Epithelial cell of esophagus (primary cell): ENCODE results near the gene TIMM8A.
A peak's percentile ranks its signal among the peaks of the same experiment; 100 is the strongest.

Experiments used
- DNase-seq: peaks from one replicate; pipeline ENCODE4 v3.0.0; 2010; ENCODE audit warnings: low read depth
- H3K4me3 ChIP-seq: 2 replicates; pipeline ENCODE4 v1.5.1; 2011; ENCODE audit warnings: mild to moderate bottlenecking, low read length, control low read depth
- TF ChIP-seq, protein P1 (sequence below): IDR thresholded peaks from 2 replicates; pipeline ENCODE4 v1.5.1; 2011; ENCODE audit warnings: low read depth, mild to moderate bottlenecking, low read length, control low read depth, inconsistent platforms; ENCODE audit not compliant: insufficient read depth; ENCODE audit errors: missing control alignments

TIMM8A gene

GRCh38 chrX:101390664-101391525, 42.4 kb upstream of the TIMM8A start, which contains the start of gene RPL36A:
Gene RPL36A (plus strand): TSS chrX:101391011. CDS start chrX:101391044, 33 bp downstream.
- TF ChIP-seq, protein P1, sequence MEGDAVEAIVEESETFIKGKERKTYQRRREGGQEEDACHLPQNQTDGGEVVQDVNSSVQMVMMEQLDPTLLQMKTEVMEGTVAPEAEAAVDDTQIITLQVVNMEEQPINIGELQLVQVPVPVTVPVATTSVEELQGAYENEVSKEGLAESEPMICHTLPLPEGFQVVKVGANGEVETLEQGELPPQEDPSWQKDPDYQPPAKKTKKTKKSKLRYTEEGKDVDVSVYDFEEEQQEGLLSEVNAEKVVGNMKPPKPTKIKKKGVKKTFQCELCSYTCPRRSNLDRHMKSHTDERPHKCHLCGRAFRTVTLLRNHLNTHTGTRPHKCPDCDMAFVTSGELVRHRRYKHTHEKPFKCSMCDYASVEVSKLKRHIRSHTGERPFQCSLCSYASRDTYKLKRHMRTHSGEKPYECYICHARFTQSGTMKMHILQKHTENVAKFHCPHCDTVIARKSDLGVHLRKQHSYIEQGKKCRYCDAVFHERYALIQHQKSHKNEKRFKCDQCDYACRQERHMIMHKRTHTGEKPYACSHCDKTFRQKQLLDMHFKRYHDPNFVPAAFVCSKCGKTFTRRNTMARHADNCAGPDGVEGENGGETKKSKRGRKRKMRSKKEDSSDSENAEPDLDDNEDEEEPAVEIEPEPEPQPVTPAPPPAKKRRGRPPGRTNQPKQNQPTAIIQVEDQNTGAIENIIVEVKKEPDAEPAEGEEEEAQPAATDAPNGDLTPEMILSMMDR = peak; percentile 67
- peak; percentile 88 for DNase-seq
- peak within 1 kb of the TSS; percentile 77 for H3K4me3 ChIP-seq

DNA sequence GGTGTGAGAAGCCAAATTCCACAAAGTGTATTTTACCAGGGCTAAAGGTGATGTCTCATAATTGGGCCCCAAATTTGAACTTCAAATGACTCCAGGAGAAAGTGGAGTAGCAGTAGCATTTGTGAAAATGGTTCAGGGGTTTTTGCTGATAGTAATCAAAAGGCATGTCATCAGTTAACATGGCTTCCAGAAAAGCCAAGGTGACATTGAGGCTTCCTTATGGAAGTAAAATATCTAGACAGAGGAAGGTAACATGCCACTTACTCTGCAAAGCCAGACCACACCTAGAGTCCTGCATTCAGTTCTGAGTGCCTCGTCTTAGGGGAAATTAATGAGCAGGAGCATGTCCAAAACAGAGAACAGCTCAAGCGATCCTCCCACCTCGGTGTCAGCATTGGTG, 40.1 kb upstream of the TIMM8A start:
- no peak overlapping the region for H3K4me3 ChIP-seq
- TF ChIP-seq, protein P1 = no peak
- DNase-seq = no peak

- no peak overlapping the region for H3K4me3 ChIP-seq
- DNase-seq = no peak
- TF ChIP-seq, protein P1 = no peak
Observed at GRCh38 chrX:101386542-101386885, 38.0 kb upstream of the TIMM8A start.

GRCh38 chrX:101385795-101386541, 37.4 kb upstream of the TIMM8A start, which contains the start of gene BTK:
Gene BTK (minus strand): TSS chrX:101386191. CDS start chrX:101375284, 10,907 bp downstream.
- TF ChIP-seq, protein P1 = no peak
- no peak within 1 kb of the TSS for H3K4me3 ChIP-seq
- DNase-seq = no peak

DNA sequence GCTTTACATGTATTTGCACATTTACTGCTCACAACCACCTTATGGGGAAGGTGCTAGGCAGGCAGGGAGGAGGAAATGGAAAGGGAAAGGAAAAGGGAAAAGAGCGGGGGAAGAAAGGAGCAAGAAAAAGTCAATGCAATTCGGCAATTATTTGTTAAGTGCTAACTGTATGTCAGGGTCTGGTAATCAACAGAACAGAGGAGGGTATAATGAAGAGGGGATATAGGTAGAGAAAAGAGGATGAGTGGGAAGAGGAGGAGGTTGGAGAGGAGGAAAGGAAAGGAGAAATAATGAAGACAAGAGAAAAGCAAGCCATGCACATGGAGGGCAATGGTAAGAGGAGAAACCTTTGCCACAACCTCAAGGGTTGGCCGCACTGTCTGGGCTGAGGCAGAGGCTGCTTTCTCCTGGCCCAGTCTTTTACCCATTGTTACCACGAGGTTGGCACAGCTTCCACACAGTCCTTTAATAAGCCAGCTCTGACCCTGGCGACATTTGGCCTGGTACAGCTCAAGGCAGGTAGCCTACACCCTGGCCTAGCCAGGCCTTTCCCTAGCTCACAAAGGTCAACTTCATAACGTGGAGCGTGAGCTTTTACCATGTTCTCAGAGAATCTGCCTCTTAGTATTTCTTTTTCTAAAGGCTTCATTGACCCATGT, 36.6 kb upstream of the TIMM8A start:
- no peak overlapping the region for H3K4me3 ChIP-seq
- TF ChIP-seq, protein P1 = no peak
- no peak for DNase-seq

- DNase-seq = no peak
- H3K4me3 ChIP-seq = no peak overlapping the region
Observed at GRCh38 chrX:101383679-101384205, 35.2 kb upstream of the TIMM8A start.

More at GRCh38 chrX:101383679-101384205, 35.2 kb upstream of the TIMM8A start:
- TF ChIP-seq, protein P1 = no peak
